ENCODE measurements around the gene DTX1.
A peak's percentile ranks its signal among the peaks of the same experiment; 100 is the strongest.

Gene DTX1

DNA sequence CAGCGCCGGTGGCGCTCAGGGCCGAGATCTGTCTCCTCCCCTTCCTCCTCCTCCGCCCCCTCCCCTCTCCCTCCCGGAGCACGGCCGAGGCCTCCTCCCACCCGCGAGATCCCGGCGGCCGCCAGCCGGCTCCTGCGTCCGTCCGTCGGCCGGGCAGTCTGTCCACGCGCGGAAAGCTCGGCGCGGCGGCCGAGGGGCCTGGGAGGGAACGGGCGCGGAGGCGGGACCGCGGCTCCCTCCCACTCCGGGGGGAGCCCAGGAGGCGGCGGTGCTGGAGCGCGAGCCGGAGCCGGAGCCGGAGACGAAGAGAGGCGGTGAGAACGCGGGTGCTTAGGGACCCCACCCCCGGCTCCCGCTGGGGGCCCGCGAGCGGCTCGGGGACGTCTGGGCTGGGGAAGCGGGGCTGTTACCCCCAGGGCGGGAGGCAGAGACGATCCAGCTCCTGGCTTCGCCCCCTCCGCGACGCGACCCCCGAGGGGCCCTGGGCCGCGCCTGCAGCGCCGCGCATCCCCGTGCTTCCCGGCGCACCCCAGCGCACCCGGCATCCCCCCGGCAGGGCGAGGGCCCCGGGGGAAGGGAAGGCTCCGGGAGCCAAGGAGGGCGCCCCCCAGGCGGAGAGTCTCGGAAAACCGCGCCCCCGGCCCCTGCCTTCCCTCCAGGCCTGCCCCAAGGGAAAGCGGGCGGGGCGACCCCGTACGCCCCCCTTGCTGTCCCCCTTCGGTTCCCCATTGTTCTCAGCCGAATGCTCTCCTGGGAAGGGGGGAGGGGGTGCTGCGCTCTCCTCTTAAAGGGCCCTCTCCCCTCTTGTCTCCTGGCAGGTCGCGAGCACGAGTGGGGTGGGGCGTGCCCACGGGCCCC is at the start of gene DTX1:
Gene DTX1, plus strand, starts transcription at position 100 of the 858 bp plus-strand sequence. CDS start 1,463 bp downstream, outside the sequence.
- DNase-seq (ENCODE audit: low read depth in 2 of 2), result no peak

DNA sequence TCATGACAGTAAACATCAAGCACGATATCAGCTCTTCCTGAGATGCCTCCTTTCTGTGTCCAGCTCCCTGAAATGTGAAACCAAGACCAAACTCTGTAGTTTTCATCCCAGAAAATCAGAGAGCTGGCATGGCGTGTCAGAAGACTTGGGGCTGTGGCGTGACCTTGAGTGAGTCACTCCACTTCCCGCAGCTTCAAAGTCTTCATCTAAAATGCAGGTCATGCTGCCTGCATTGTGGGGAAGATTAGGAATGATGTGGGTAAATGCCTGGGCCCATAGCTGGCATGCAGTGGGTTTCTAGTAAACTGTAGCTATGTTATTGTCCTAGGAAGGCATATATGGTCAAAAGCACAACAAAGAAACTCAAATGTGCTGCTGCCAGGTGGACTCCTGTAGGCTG is 49.4 kb upstream of the DTX1 start:
- no peak for DNase-seq (ENCODE audit: low read depth in 2 of 2)

GRCh38 chr12:113010701-113011100 is 45.8 kb upstream of the DTX1 start:
- DNase-seq (ENCODE audit: low read depth in 2 of 2), result no peak

- no peak for DNase-seq (ENCODE audit: low read depth in 2 of 2)
These were observed 42.0 kb upstream of the DTX1 start for GRCh38 chr12:113014565-113014964.

DNA sequence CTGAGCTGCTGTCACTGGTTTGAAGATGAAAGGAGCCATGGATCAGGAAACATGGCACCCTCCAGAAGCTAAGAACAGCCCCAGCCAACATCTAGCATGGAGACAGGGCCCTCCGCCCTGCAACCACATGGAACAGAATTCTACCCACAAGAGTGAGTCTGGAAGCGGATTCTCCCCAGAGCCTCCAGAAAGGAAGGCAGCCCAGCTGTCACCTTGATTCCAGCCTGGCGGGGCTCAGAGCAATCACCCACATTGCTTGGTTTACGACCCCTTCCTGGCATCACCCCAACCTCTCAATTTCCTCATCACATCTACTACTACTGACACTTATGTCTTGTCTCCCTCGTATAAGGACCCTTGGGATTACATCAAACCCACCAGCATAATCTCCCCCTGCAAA is 39.7 kb upstream of the DTX1 start:
- DNase-seq (ENCODE audit: low read depth in 2 of 2), result no peak

DNA sequence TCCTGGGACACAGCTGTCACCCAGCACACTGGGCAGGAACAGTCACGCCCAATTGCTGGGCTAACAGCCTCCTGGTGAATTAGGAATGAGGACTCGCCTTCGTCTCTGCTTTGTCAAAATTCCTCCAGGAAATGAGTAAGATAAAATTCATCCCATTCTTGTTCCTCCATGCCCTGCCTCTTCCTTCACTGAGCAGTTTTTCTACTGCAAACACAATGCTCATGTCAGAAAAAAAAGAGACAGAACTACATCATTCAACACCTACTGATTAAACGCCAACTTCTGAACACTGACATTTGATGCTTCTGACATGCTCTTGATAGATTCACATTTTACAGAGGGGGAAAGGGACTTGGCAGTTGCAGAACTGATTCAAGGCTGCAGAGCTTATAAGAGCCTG is 37.5 kb upstream of the DTX1 start:
- no peak for DNase-seq (ENCODE audit: low read depth in 2 of 2)

GRCh38 chr12:113021500-113021899 is 35.0 kb upstream of the DTX1 start:
- no peak for DNase-seq (ENCODE audit: low read depth in 2 of 2)

DNA sequence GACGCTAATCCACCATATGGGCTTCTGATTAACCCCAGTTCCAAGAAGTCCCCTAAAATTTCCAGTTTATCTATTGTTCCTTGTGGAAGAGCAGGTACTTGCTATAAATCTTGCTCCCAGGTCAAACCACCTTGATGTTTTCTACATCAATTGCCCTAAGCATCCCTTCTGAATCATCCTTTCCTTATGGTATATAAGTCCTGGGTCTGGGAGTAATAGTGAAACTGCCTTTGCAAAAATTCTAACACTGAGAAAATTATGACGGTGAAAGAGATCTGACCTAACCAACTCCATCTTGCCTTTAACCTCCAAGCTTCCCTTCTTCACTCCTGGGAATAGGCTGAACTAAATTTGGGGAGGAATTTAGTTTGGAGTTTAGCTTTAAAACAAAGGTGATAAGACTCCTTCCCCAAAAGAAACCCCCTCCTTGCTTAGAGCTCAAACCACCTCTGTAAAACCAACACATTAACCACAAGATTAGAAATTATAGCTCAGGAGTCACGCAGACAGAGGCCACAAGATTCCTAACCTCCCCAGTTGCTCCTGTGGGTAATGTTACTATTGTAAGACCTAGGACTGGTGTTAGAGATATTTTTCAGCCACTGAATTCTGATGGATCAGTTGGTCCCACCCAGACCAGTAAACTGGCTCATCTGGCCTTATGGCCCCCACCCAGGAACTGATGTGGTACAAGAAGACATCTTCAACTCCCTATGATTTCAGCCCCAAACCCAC is 33.8 kb upstream of the DTX1 start:
- no peak for DNase-seq (ENCODE audit: low read depth in 2 of 2)

DNA sequence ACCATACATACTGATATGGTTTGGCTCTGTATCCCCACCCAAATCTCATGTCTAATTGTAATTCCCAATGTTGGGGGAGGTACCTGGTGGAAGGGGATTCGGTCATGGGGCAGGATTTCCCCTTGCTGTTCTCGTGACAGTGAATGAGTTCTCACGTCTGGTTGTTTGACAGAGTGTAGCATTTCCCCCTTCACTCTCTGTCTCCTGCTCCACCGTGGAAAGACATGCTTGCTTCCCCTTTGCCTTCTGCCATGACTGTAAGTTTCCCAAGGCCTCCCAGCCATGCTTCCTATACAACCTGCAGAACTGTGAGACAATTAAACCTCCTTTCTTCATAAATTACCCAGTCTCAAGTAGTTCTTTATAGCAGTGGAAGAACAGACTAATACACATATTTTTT is 28.8 kb upstream of the DTX1 start:
- no peak for DNase-seq (ENCODE audit: low read depth in 2 of 2)

GRCh38 chr12:113030875-113031525 is 25.5 kb upstream of the DTX1 start:
- no peak for DNase-seq (ENCODE audit: low read depth in 2 of 2)

DNA sequence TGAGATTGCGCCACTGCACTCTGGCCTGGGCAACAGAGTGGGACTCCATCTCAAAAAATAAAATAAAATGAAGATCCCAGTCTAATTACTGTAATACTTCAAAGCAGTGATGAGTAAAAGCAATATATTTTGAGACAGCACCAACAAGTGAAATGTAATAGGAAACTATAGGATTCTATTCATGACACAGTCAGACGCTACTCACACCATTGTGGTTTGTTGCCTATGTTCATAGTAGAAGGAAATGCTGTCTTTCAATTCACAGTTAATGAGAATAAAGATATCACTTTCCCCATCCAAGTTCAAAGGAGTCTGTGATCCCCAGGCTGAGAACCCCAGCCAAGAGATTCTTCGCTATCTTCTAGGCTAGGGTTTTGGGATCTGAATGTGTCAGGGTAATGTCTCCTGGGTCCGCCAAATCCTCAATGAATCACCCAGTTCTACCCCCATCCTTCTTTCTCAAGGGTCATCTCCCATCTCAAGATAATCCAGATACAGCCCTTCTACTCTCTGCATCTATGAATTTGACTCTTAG is 16.6 kb upstream of the DTX1 start:
- no peak for DNase-seq (ENCODE audit: low read depth in 2 of 2)

DNA sequence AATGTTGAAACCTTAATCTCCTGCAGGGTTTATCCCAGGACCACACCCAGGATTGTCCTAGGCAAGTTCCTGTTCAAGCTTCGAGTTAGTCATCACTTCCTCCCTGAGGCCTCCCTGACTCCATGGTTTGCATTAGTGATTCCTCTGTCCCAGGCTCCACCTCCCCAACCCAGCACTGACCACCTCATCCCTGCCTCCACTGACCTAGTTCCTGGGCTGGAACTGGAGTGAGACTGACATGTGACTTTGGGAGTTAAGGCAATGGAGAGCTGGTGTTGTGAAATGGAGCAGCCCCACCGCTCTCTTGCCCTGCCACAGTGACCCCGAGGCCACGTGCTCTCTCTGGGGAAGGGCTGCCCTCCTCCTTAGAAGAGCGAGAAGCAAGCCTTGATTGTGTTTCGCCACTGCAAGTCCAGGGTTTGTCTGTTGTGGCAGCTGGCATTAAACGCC is 15.8 kb upstream of the DTX1 start:
- no peak for DNase-seq (ENCODE audit: low read depth in 2 of 2)

- no peak for DNase-seq (ENCODE audit: low read depth in 2 of 2)
These were observed 15.0 kb upstream of the DTX1 start for GRCh38 chr12:113041560-113041959.

- no peak for DNase-seq (ENCODE audit: low read depth in 2 of 2)
These were observed 13.3 kb upstream of the DTX1 start for GRCh38 chr12:113043240-113043639.

- no peak for DNase-seq (ENCODE audit: low read depth in 2 of 2)
These were observed 12.0 kb upstream of the DTX1 start for GRCh38 chr12:113044516-113044915.

DNA sequence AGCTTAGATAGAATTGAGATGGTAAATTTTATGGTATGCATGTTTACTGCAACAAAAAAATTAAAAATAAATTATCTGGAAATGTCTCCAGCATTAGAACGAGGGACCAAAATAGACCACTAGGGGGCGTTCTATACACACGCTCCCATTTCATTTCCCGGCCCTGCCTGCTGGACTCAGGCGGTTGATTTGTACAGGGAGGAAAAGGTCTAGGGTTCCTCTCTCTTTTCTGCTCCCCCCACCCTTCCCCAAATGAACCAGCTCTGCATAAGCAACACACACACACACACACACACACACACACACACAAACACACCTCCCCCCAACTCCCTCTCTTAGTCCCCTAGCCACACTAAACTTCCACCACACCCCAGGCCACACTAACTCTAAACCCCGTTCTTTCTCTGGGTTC is 7.8 kb upstream of the DTX1 start:
- DNase-seq (ENCODE audit: low read depth in 2 of 2), result peak; percentile 27 to 33

DNA sequence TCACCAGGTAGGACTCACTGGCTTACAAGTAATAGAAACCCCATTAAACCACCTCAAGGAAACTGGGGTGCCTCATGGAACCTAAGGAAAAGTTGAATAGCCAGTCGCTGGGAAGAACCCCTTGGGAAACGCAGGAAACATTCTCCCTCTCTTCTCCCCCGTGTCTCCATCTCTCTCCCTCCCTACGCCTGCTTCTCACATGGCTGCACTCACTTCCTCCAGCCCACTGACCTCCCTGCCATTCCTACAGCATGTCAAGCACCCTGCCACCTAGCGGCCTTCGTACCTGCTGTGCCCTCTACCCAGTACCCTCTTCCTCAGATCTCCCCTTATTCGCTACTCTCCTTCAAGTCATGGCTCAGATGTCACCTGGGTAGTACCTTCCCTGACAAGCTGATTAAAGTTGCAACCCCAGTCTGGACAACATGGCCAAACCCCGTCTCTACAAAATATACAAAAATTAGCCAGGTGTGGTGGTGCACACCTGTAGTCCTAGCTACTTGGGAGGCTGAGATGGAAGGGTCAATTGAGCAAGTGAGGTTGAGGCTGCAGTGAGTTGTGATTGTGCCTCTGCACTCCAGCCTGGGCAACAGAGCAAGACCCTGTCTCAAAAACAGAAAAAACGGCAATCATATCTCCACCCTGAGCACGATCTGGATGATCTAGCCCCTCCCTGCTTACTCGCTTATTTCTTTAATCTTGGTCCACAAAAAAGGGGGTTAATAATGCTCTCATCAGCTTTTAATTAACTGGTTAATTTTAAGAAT is 6.4 kb upstream of the DTX1 start:
- DNase-seq (ENCODE audit: low read depth in 2 of 2), result no peak

DNA sequence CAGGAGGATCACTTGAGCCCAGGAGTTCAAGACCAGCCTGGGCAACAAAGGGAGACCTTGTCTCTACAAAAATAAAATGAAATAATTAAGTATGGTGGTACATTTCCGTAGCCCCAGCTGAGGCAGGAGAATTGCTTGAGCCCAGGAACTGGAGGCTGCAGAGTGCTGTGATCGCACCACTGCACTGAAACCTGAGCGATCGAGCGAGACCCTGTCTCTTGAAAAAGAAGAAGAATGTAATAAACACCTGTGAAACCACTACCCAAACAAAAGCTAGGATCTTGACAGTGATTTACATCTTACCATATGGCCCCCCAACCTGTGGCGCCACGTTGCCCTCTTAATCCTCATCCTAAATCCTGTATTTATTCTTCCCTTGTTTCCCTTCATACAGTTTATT is 5.7 kb upstream of the DTX1 start:
- DNase-seq (ENCODE audit: low read depth in 2 of 2), result no peak

DNA sequence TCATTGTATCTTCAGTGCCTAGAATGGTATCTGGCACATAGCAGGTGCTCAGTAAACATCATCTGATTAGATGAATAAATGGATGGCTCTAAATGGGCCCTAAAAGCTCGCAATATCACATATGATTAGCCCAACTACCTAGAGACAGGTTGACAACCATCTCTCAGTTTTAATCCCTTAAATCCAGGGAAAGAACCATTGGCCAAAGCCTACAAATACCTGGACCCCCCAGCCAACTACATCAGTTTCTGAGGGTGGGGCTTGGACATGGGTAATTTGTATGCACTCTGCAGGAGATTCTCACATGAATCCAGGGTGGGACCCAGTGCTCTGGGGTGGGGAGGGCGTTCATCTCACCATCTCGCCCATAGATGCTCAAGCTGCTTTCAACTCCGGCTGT is 4.8 kb upstream of the DTX1 start:
- no peak for DNase-seq (ENCODE audit: low read depth in 2 of 2)

DNA sequence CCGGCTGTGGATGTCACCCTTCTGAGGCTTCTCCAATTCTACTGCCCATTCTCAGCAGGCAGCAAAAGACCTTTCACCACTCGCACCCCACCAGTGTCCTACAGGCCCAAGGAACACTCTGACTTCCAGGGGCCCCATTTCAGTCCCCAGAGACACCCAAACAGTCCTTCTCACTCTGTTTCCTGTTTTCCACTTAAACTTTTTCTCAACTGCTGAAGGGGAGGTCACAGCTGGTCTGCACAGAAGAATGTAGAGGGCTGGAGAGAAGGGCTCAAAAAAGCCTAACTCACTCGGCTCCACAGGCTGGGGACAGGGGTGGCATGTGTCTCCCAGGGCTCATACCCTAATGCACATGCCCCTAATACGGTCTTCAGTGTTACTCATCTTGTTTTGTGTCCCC is 4.2 kb upstream of the DTX1 start:
- no peak for DNase-seq (ENCODE audit: low read depth in 2 of 2)

GRCh38 chr12:113054948-113055486 is 1.5 kb upstream of the DTX1 start:
- DNase-seq (ENCODE audit: low read depth in 2 of 2), result no peak

Measured in stimulated activated CD8-positive, alpha-beta memory T cell treated with anti-CD3 and anti-CD28 coated beads, Interleukin-2, amount 100 ng/mL, for 48 hours (primary cell).